GM23338 (cell line): ENCODE measurements around the gene GRHPR. TPM values are rescaled to one million over a fixed set of nuclear protein-coding genes. Genes with fewer than 3 reads are reported as not detected.

Experiments
- EZH2phosphoT487 ChIP-seq: fragments of 200-600 bp; sonication (generic); IDR thresholded peaks from one replicate; pipeline ENCODE4 v1.8.1; 2018; ENCODE audit warnings: antibody characterized with exemption; ENCODE audit not compliant: unreplicated experiment
- JUNB ChIP-seq: IDR thresholded peaks from one replicate; pipeline ENCODE4 v1.6.1; 2016; ENCODE audit warnings: antibody characterized with exemption; ENCODE audit not compliant: unreplicated experiment
- POLR2AphosphoS5 ChIP-seq: IDR thresholded peaks from 2 replicates; pipeline ENCODE4 v1.6.1; 2016; ENCODE audit warnings: antibody characterized with exemption, low read depth
- STAT1 ChIP-seq: IDR thresholded peaks from one replicate; pipeline ENCODE4 v1.6.1; 2016; ENCODE audit warnings: antibody characterized with exemption; ENCODE audit not compliant: unreplicated experiment
- polyA plus RNA-seq: library from polyadenylated mRNA; unstranded; fragments of >200 nt; fragmentation: Nextera tagmentation; extraction: Ambion mirVana; gene quantifications from 2 replicates; pipeline ENCODE4 v1.2.1, GENCODE V29; 2016
- total RNA-seq: library from RNA; depleted of rRNA; stranded (reverse); fragments of >200 nt; shearing (Covaris generic); gene quantifications from 2 replicates; pipeline ENCODE4 v1.2.3, GENCODE V29; 2014
- TF ChIP-seq, protein P1 (sequence below): fragments of 250-450 bp; sonication (Bioruptor Pico); IDR thresholded peaks from 2 replicates; pipeline ENCODE4 v1.5.0; 2020; ENCODE audit warnings: mild to moderate bottlenecking, moderate library complexity
- TF ChIP-seq, protein P2 (sequence below): IDR thresholded peaks from one replicate; pipeline ENCODE4 v1.6.1; 2018; ENCODE audit warnings: antibody characterized with exemption; ENCODE audit not compliant: unreplicated experiment

GRHPR gene
- total and polyA plus RNA-seq, 2 experiments from 2014 or later = 69.0 to 128 TPM

DNA sequence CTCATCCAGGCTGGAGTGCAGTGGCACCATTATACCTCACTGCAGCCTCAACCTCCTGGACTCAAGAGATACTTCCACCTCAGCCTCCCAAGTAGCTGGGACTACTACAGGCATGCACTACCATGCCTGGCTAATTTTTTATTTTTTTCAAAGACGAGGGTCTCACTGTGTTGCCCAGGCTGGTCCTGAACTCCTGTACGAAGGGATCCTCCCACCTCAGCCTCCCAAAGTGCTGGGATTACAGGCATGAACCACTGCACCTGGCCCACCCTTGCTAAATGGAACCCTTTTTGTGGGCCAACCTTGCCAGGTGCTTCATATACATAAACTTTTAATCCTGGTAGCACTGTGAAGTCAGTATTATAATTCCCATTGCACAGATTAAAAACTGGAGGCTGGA lies 1.0 kb downstream of the GRHPR start (continued):
- TF ChIP-seq, protein P1, sequence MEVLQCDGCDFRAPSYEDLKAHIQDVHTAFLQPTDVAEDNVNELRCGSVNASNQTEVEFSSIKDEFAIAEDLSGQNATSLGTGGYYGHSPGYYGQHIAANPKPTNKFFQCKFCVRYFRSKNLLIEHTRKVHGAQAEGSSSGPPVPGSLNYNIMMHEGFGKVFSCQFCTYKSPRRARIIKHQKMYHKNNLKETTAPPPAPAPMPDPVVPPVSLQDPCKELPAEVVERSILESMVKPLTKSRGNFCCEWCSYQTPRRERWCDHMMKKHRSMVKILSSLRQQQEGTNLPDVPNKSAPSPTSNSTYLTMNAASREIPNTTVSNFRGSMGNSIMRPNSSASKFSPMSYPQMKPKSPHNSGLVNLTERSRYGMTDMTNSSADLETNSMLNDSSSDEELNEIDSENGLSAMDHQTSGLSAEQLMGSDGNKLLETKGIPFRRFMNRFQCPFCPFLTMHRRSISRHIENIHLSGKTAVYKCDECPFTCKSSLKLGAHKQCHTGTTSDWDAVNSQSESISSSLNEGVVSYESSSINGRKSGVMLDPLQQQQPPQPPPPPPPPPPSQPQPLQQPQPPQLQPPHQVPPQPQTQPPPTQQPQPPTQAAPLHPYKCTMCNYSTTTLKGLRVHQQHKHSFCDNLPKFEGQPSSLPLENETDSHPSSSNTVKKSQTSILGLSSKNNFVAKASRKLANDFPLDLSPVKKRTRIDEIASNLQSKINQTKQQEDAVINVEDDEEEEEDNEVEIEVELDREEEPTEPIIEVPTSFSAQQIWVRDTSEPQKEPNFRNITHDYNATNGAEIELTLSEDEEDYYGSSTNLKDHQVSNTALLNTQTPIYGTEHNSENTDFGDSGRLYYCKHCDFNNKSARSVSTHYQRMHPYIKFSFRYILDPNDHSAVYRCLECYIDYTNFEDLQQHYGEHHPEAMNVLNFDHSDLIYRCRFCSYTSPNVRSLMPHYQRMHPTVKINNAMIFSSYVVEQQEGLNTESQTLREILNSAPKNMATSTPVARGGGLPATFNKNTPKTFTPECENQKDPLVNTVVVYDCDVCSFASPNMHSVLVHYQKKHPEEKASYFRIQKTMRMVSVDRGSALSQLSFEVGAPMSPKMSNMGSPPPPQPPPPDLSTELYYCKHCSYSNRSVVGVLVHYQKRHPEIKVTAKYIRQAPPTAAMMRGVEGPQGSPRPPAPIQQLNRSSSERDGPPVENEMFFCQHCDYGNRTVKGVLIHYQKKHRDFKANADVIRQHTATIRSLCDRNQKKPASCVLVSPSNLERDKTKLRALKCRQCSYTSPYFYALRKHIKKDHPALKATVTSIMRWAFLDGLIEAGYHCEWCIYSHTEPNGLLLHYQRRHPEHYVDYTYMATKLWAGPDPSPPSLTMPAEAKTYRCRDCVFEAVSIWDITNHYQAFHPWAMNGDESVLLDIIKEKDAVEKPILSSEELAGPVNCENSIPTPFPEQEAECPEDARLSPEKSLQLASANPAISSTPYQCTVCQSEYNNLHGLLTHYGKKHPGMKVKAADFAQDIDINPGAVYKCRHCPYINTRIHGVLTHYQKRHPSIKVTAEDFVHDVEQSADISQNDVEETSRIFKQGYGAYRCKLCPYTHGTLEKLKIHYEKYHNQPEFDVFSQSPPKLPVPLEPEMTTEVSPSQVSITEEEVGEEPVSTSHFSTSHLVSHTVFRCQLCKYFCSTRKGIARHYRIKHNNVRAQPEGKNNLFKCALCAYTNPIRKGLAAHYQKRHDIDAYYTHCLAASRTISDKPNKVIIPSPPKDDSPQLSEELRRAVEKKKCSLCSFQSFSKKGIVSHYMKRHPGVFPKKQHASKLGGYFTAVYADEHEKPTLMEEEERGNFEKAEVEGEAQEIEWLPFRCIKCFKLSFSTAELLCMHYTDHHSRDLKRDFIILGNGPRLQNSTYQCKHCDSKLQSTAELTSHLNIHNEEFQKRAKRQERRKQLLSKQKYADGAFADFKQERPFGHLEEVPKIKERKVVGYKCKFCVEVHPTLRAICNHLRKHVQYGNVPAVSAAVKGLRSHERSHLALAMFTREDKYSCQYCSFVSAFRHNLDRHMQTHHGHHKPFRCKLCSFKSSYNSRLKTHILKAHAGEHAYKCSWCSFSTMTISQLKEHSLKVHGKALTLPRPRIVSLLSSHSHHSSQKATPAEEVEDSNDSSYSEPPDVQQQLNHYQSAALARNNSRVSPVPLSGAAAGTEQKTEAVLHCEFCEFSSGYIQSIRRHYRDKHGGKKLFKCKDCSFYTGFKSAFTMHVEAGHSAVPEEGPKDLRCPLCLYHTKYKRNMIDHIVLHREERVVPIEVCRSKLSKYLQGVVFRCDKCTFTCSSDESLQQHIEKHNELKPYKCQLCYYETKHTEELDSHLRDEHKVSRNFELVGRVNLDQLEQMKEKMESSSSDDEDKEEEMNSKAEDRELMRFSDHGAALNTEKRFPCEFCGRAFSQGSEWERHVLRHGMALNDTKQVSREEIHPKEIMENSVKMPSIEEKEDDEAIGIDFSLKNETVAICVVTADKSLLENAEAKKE (CRISPR knock-in tag) = no peak
- no peak for TF ChIP-seq POLR2AphosphoS5
- TF ChIP-seq, protein P2, sequence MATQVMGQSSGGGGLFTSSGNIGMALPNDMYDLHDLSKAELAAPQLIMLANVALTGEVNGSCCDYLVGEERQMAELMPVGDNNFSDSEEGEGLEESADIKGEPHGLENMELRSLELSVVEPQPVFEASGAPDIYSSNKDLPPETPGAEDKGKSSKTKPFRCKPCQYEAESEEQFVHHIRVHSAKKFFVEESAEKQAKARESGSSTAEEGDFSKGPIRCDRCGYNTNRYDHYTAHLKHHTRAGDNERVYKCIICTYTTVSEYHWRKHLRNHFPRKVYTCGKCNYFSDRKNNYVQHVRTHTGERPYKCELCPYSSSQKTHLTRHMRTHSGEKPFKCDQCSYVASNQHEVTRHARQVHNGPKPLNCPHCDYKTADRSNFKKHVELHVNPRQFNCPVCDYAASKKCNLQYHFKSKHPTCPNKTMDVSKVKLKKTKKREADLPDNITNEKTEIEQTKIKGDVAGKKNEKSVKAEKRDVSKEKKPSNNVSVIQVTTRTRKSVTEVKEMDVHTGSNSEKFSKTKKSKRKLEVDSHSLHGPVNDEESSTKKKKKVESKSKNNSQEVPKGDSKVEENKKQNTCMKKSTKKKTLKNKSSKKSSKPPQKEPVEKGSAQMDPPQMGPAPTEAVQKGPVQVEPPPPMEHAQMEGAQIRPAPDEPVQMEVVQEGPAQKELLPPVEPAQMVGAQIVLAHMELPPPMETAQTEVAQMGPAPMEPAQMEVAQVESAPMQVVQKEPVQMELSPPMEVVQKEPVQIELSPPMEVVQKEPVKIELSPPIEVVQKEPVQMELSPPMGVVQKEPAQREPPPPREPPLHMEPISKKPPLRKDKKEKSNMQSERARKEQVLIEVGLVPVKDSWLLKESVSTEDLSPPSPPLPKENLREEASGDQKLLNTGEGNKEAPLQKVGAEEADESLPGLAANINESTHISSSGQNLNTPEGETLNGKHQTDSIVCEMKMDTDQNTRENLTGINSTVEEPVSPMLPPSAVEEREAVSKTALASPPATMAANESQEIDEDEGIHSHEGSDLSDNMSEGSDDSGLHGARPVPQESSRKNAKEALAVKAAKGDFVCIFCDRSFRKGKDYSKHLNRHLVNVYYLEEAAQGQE = no peak
- TF ChIP-seq EZH2phosphoT487 = no peak
- no peak for TF ChIP-seq JUNB
- TF ChIP-seq STAT1 = no peak
